OCI-LY7 (cell line): ENCODE measurements around the gene ZNF430.

Experiments used
- CTCF ChIP-seq: fragments of 200-600 bp; sonication (generic); conservative IDR thresholded peaks from 2 replicates; pipeline ENCODE4 v1.5.1; 2014; ENCODE audit warnings: mild to moderate bottlenecking, antibody characterized with exemption, low read length, moderate library complexity, mixed read lengths
- EZH2phosphoT487 ChIP-seq: fragments of 200-600 bp; sonication (generic); IDR thresholded peaks from 2 replicates; pipeline ENCODE4 v1.6.1; 2018; ENCODE audit warnings: low read depth, borderline replicate concordance, mild to moderate bottlenecking, mixed run types, antibody characterized with exemption, low read length, moderate library complexity, mixed read lengths

DNA sequence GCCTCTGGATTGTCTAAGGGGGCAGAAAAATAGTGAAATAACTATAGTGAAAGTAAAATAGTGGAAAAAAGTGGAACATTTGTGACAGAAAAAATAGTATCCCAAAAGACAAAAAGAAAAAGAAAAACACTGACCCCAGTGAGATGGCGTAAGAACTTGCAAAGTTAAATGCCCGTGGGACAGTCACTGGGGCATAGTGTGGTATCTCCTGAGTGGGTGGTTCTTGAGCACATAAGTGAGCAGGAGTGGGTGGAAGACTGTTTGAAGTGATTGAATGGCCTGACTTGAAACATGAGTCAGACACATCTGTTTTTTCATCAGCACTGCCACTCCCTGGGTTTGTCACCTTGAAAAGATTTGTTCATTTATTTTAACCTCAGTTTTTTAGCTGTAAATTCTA lies 2.5 kb downstream of the ZNF430 start:
- TF ChIP-seq CTCF (no peak), EZH2phosphoT487 (no peak)
